CD4-positive, alpha-beta T cell treated with Interleukin-15 for 1 hour (primary cell): ENCODE results near the gene TDP2.

Source experiments
- DNase-seq: peaks from one replicate; pipeline ENCODE4 v3.0.0-alpha.2; 2020

Gene TDP2

GRCh38 chr6:24666641-24667377 is at the start of gene TDP2, which contains the start of gene ACOT13:
TDP2 (minus strand) TSS chr6:24666899; CDS start chr6:24666862, 37 bp downstream.
ACOT13 (plus strand) TSS chr6:24667077; CDS start chr6:24667264, 187 bp downstream.
- peak; percentile 98 for DNase-seq

DNA sequence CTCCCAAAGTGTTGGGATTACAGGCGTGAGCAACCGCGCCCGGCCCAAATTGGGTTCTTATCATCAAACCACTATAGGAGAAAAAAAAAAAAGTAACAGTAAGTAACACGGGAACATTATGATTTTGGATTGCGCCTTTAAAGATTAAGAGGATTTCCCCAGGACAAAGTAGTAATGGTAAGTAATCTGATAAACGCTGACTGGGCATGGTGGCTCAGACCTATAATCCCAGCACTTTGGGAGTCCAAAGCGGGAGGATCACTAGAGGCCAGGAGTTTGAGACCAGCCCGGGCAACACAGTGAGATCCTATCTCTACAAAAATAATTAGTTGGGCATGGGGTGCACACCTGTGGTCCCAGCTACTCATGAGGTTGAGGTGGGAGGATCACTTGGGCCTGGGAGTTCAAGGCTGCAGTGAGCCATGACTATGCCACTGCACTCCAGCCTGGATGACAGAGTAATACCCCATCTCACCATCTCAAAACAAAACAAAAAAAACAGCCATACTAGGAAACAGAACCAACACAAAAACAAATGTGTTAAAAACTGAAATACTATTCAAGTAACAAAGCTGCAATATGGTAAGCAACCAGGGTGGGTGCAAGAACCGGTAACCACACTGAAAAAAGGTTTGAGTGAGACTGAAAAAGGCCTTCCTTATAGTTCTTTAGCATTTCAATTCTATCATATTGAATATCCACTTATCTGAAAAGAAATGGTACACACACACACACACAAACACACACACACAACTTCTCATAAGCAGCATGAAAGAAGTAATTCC is 44.0 kb upstream of the TDP2 start:
- no peak for DNase-seq

- no peak for DNase-seq
These were observed 42.5 kb upstream of the TDP2 start for GRCh38 chr6:24709014-24709711.

- DNase-seq: no peak
These were observed 41.9 kb upstream of the TDP2 start for GRCh38 chr6:24708612-24709011.

DNA sequence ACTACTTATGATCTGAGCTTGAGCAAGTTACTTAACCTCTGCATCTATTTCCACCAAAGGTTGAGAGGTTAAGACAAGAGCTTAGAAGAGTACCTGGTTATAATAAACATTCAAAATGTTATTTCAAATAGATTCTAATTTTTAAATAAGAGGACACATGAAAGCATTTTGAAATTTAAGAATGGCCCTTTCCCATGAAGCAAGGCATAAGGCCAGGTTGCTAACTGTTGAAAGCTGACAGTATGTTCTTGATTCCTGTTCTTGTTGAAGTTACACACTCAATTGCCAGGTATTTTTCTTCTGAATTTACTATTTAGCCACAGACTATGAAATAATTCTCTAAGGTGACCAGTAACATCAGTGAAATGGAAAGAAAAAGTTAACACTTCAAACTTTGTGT is 37.8 kb upstream of the TDP2 start:
- no peak for DNase-seq

GRCh38 chr6:24702720-24703282 is 36.1 kb upstream of the TDP2 start:
- DNase-seq: no peak

GRCh38 chr6:24699521-24700359 is 33.0 kb upstream of the TDP2 start:
- DNase-seq: no peak

- DNase-seq: no peak
These were observed 29.4 kb upstream of the TDP2 start for GRCh38 chr6:24696097-24696496.

DNA sequence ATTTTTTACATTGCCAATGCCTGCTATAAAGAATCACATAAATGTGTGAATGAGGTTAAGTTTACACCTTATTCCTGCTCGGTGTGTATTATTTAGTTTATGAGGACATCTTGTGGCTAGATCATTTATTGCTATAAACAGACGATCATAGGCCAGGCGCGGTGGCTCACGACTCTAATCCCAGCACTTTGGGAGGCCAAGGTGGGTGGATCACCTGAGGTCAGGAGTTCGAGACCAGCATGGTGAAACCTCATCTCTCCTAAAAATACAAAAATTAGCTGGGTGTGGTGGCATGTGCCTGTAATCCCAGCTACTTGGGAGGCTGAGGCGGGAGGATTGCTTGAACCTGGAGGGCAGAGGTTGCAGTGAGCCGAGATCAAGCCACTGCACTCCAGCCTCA is 28.9 kb upstream of the TDP2 start:
- DNase-seq: peak; percentile 41

DNA sequence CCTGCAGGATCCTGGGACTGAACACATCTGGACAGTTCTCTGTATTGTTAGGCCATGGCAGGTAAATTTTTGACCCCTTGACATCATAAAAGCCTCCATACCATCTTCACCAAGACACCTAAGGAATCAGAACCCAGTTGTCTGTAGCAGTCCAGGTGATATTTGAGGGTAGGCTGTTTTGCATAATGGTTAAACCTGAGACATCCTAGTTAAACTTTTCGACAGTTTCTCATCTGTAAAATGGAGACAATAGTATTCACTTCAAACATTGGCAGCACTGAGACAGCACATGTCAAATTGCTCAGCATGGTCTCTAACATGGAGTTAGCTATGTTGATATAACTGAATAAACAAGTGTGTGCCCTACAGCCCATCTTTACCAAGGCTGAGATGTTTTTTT is 27.5 kb upstream of the TDP2 start:
- DNase-seq: no peak

DNA sequence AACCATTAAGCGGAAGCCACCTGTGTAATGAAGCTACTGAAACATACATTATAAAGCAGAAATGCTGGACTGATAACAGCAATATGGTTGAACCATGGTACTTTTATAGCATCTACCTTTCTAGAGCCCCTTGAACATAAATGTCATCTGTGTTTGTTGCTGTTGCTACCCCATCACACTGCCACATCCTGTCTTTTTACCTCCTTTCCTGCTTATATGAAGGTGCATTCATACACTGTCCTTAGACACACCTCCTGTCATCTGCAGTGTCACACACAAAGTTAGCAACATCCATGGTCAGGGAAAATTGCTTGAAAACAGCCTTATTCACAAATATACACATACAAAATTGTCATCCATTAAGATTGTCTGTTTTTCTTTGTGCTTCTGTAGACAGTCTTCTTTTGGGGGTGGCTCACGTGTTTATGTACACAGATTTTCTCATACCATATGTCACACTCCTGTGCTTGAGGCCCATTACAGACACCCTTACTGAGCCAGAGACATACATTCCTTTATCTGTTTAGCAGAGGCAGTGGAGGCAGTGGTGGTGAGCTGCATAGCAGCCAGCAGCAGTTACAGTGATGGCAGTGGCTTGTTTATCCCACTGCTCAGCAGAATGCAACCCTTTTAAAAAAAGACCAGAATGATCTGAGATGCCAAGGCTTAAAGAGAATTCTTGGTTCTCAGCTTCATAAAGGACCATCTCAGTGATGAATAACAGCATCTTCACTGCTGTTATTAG is 26.3 kb upstream of the TDP2 start:
- no peak for DNase-seq

DNA sequence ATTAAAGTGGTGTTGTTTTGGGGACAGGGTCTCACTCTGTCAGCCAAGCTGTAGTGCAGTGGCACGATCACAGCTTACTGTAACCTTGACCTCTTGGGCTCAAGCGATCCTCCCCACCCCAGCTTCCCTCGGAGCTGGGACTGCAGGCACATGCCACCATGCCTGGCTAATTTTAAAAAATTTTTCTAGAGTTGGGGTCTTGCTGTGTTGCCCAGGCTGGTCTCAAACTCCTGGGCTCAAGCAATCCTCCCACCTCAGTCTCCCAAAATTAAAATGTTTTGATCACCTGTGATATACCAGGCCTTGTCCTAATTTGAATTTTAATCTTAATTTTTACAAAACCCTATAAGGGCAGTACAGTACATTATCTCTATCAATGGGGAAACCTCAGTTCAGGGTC is 25.7 kb upstream of the TDP2 start:
- DNase-seq: no peak

DNA sequence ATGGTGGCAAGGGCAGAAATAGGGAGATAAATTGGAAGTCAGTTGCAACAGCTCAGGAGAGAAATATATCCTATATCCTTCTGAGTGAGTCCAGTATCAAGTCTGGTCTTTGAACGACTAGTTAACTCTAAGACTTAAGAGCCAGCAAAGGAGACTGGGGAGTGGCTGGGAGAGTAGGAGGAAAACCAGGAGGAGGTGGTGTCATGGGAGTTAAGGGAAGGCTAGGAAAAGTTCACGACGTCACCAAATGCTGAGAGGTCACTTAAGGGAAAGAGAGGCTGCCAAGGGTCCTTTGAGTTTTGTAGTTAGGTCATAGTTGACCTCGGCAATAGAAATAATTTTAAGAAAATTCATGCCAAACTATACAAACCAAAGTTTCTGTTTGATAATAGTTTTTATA is 25.3 kb upstream of the TDP2 start:
- no peak for DNase-seq

GRCh38 chr6:24691550-24691949 is 24.9 kb upstream of the TDP2 start:
- no peak for DNase-seq

- DNase-seq: no peak
These were observed 23.9 kb upstream of the TDP2 start for GRCh38 chr6:24690593-24690992.

- no peak for DNase-seq
These were observed 23.3 kb upstream of the TDP2 start for GRCh38 chr6:24689964-24690363.

- DNase-seq: no peak
These were observed 20.2 kb upstream of the TDP2 start for GRCh38 chr6:24686946-24687345.

GRCh38 chr6:24686408-24686807 is 19.7 kb upstream of the TDP2 start:
- DNase-seq: no peak

DNA sequence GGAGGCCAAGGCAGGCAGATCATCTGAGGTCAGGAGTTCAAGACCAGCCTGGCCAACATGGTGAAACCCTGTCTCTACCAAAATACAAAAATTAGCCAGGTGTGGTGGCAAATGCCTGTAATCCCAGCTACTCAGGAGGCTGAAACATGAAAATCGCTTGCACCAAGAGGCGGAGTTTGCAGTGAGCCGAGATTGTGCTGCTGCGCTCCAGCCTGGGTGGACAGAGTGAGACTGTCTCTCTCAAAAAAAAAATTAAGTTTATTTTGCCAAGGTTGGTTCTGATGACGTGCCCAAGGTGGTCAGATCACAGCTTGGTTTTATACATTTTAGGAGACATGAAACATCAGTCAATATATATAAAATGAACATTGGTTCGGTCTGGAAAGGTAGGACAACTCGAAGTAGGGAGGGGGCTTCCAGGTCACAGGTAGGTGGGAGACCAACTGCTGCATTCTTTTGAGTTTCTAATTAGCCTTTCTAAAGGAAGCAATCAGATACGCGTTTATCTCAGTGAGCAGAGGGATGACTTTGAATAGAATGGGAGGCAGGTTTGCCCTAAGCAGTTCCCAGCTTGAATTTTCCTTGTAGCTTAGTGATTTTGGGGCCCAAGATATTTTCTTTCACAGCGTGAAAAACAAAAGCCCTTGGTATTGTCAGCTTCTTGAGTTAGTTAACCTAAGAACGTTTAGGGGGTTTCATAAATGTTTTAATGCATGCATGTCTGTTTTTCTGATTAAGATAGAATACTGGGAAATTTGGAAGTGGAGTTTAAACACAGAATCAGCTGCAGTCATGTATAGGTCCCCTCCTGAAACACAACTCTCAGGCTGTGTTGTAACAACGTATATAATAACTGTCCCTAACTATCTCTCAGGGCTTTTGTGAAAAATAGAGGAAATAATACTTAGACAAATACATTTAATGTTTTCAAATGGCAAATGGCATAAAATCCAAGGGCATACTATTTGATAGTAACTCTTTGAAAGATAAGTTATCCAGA is 16.9 kb upstream of the TDP2 start:
- no peak for DNase-seq

DNA sequence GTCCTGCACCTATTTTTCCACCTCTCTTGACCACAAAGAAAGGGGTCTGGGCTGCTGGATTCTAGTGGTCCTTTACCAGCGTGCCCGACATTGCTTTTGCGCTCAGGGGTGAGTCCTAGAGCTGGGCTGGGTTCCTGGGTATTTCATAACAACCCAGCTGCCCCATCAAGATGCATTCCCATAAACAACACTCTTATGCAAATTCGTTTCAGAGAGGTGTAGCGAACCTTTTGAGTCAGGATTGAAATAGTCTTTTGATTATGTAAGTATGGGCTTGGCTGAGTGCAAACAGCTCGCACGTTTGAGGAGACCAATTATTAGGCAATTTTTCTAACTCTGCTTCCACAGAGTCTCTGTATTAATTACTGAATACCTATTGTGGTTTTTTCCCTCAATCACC is 13.9 kb upstream of the TDP2 start:
- DNase-seq: no peak
